ENCODE data around the gene TRPM6. TPM values are rescaled to one million over a fixed set of nuclear protein-coding genes. Genes with fewer than 3 reads are reported as not detected.

Gene TRPM6
- total RNA-seq, 1 donor from 2014 or later: 0.30 TPM

- no peaks in the 10 kb centered on the region for H3K9me3 ChIP-seq (replicated peaks)
- no peak for DNase-seq
- no peaks in the 10 kb centered on the region for H3K36me3 ChIP-seq
- H3K4me1 ChIP-seq: no peaks in the 10 kb centered on the region
- no peak overlapping the region for H3K4me3 ChIP-seq
- TF ChIP-seq CTCF (IDR thresholded peaks at IDR 0.05; ENCODE audit: borderline replicate concordance): no peak
- H3K27ac ChIP-seq (replicated peaks): no peak overlapping the region
- intact Hi-C loops (cut with micrococcal nuclease): no loop called here
- H3K27me3 ChIP-seq (ENCODE audit: low read depth): peaks cover 2% of the 10 kb centered on the region
Observed at GRCh38 chr9:74719306-74719705, 168.4 kb downstream of the TRPM6 start.

GRCh38 chr9:74718709-74719108, 169.0 kb downstream of the TRPM6 start:
- DNase-seq: no peak
- TF ChIP-seq CTCF (IDR thresholded peaks at IDR 0.05; ENCODE audit: borderline replicate concordance): no peak
- intact Hi-C loops (cut with micrococcal nuclease): no loop called here
- Histone ChIP-seq H3K27me3 (ENCODE audit: low read depth) (no peaks in the 10 kb centered on the region), H3K36me3 (no peaks in the 10 kb centered on the region), H3K27ac (replicated peaks) (no peak overlapping the region), H3K4me3 (no peak overlapping the region), H3K9me3 (replicated peaks) (no peaks in the 10 kb centered on the region), H3K4me1 (no peaks in the 10 kb centered on the region)

GRCh38 chr9:74711341-74711740, 176.4 kb downstream of the TRPM6 start:
- no peak for TF ChIP-seq CTCF (IDR thresholded peaks at IDR 0.05; ENCODE audit: borderline replicate concordance)
- Histone ChIP-seq H3K9me3 (replicated peaks) (no peaks in the 10 kb centered on the region), H3K4me3 (no peak overlapping the region), H3K27ac (replicated peaks) (no peak overlapping the region), H3K36me3 (no peaks in the 10 kb centered on the region), H3K4me1 (no peaks in the 10 kb centered on the region), H3K27me3 (ENCODE audit: low read depth) (no peaks in the 10 kb centered on the region)
- DNase-seq: no peak
- intact Hi-C loops (cut with micrococcal nuclease): no loop called here

- Histone ChIP-seq H3K27me3 (ENCODE audit: low read depth) (no peaks in the 10 kb centered on the region), H3K9me3 (replicated peaks) (no peaks in the 10 kb centered on the region), H3K4me1 (no peaks in the 10 kb centered on the region), H3K36me3 (no peaks in the 10 kb centered on the region), H3K4me3 (no peak overlapping the region), H3K27ac (replicated peaks) (no peak overlapping the region)
- TF ChIP-seq CTCF (IDR thresholded peaks at IDR 0.05; ENCODE audit: borderline replicate concordance): no peak
- intact Hi-C loops (cut with micrococcal nuclease): no loop called here
- DNase-seq: no peak
Observed at GRCh38 chr9:74697535-74697934, 190.2 kb downstream of the TRPM6 start.

GRCh38 chr9:74696520-74696919, 191.2 kb downstream of the TRPM6 start:
- Histone ChIP-seq H3K36me3 (no peaks in the 10 kb centered on the region), H3K4me1 (no peaks in the 10 kb centered on the region), H3K27me3 (ENCODE audit: low read depth) (no peaks in the 10 kb centered on the region), H3K9me3 (replicated peaks) (no peaks in the 10 kb centered on the region), H3K27ac (replicated peaks) (no peak overlapping the region), H3K4me3 (no peak overlapping the region)
- intact Hi-C loops (cut with micrococcal nuclease): no loop called here
- no peak for TF ChIP-seq CTCF (IDR thresholded peaks at IDR 0.05; ENCODE audit: borderline replicate concordance)
- no peak for DNase-seq

GRCh38 chr9:74691058-74691457, 196.7 kb downstream of the TRPM6 start:
- intact Hi-C loops (cut with micrococcal nuclease): no loop called here

More at GRCh38 chr9:74691058-74691457, 196.7 kb downstream of the TRPM6 start:
- Histone ChIP-seq H3K36me3 (no peaks in the 10 kb centered on the region), H3K4me3 (no peak overlapping the region), H3K4me1 (no peaks in the 10 kb centered on the region), H3K9me3 (replicated peaks) (no peaks in the 10 kb centered on the region), H3K27me3 (ENCODE audit: low read depth) (no peaks in the 10 kb centered on the region), H3K27ac (replicated peaks) (no peak overlapping the region)
- no peak for DNase-seq
- no peak for TF ChIP-seq CTCF (IDR thresholded peaks at IDR 0.05; ENCODE audit: borderline replicate concordance)
